Activated T-cell treated with anti-CD3 and anti-CD28 coated beads for 1 hour (primary cell): Measurements from ENCODE around the gene ADGRB2.
A peak's percentile ranks its signal among the peaks of the same experiment; 100 is the strongest.

Source experiments
- DNase-seq: peaks from one replicate; pipeline ENCODE4 v3.0.0-alpha.2; 2020; ENCODE audit warnings: low read depth

Gene ADGRB2

DNA sequence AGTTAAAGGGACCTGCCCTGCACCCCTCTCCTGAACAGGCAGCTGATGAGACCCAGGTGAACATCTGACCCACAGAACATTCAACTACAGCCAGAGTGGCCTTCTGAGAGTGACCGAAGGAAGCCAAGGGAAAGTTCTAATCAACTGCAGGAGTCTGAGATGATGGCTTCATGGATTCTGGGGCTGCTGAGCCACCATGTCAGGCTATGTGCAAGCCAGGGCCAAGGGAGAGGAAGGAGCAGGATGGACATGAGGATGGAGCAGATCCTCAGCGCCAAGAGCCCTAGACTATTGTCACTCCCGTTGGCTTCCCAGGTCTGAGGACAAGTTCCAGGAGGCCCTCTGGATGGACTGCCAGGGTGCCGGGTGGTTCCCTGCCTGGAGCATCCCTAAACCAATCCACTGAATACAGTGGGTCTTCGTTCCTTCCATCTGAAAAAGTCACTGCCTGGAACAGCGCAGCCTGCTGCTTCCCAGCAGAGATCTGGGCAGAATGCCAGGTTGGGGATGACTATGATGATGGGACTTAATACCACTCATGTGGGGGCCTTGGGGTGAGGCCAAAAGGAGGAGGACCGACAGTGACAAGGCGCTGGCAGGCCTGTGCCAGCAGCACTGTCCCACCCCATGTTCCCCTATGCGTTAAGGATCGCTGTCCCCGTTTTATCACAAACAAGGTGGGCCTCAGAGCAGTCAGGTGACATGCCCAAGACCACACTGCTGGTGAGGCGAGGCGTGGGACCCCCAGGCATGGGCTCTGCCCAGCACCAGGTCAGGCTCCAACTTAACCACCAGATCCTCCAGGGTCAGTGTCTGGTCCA, 31.9 kb upstream of the ADGRB2 start:
- no peak for DNase-seq

- DNase-seq: no peak
Observed at GRCh38 chr1:31795096-31795675, 31.0 kb upstream of the ADGRB2 start.

- DNase-seq: no peak
Observed at GRCh38 chr1:31793586-31794285, 29.6 kb upstream of the ADGRB2 start.

DNA sequence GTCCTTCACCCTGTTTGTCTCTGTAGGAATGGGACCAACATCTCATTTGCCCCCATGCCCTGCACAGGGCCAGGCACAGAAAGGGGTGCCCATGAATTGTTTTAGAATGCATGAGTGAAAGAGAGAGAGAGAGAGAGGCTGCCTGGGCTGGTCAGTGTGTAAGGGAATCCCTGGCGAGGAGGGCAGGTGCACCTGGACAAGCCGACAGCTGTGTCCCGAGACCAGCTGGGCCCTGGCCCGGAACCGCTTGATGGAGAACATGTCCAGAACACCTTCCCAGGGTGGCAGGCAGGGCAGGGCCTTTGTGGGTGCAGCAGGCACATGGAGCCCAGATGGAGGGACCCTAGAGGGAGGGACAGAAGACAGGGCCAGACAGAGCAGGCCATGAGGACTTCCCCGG, 28.9 kb upstream of the ADGRB2 start:
- no peak for DNase-seq

DNA sequence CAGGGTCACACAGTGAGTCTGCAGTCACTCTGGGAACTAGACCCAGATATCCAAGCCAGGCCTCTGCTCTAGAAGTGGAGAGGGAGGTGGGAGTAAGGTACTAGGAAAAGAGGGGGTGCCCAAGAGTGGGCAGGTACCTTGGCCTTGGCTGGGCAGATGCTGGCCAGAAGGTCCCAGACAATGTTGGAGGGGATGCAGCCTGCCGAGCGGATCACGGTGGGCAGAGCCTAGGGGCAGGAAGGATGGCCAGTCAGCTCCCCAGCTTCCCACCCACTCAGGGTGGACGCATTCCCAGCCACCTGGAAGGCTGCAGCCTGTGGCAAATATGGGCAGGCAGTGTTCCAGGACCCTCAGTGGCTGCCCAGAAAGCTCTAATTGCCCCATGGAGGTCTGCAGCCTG, 28.4 kb upstream of the ADGRB2 start:
- DNase-seq: no peak

DNA sequence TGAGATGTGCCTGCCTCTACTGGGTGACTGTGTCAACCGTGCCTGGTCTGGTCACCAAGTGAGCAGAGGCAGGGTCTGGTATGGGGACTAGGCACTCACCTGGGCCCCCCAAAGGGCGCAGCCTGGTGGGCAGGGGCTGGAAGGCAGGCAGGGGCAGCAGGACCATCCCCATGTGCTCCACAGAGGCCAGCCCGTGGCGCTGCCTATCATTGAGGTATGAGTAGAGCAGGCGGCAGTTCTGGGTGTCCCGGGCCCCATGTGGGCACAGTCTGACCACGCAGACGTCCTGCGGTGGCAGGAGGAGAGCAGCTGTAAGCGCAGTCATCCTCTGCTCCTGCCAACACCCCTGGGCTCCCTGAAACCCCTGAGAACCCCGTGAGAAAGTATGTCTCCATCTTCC, 28.0 kb upstream of the ADGRB2 start:
- no peak for DNase-seq

GRCh38 chr1:31791131-31791858, 27.2 kb upstream of the ADGRB2 start:
- DNase-seq: no peak

- no peak for DNase-seq
Observed at GRCh38 chr1:31790641-31791091, 26.5 kb upstream of the ADGRB2 start.

DNA sequence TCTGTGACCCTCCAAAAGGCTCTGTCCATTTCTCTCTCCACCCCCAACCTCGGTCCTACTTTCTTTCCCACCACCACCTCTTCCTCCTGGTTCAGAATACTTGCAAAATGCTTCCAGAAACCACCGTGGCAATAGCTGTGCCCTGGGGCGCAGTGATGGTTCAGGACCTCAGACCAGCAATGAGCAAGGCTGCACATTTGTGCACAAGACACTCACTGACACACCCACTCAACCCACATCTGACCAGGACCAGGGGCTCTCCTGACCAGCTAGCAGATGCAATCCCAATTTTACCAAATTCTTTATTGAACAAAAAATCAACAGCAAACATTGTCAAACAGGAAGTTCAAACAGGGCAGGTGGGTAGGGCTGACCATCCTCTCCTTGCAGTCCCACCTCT, 26.0 kb upstream of the ADGRB2 start:
- DNase-seq: no peak

DNA sequence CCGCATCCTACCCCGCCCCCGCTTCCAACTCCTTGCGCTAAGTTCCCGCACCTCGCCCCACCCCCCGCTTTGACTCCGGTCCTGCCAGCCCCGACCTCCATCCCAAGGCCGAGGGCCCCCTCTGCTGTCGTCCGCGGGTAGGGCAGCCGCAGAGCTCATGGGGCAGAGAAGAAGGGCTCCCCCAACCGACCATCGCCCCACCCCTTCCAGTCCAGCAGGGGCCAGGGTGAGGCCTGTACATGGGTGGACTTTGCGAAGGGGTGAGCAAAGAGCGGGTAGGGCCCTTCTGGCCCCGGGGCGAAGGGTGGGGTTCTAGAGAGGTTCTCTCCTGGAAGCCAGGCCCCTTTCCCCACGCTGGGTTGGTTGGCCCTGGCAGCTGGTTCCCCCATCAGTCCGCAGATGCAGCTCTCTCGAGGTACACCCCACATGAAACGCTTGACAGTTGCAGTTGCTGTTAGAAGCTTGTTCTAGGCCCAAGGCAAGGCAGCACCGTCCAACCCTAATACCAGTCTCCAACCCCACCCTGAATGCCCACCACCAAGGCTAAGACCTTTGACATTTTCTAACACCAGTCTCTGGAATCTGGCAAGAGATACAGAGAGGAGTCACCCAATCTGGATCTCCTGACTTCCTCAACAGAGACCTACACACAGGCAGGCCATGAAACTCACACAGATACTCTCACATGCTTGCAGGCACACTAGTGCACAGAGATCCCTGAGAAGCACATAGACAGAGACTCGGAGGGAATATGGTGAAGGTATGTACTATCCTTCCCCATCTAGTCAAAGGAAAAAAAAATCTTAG, 25.3 kb upstream of the ADGRB2 start:
- peak; percentile 97 for DNase-seq

DNA sequence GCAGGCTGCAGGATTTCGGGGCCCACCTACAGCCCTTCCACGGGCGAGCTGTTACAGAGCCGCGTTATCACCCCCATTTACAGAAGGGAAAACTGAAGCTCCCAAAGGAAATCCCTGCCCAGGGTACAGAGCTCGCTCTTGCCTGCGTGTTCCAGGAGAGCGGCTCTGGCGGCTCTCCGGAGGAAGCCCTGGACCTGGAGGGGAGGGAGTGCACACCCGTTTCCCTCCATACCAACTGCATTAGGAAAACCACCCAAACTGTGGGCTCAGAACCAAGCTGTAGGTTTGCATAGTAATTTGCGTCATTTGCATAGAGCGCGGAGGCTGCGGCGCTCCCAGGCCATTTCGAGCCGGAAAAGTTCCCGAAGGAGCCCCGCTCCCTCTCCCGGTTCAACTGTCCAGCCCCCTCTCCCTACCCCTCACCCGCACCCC, 24.7 kb upstream of the ADGRB2 start:
- no peak for DNase-seq

- DNase-seq: peak; percentile 78
Observed at GRCh38 chr1:31788138-31788824, 24.1 kb upstream of the ADGRB2 start.

DNA sequence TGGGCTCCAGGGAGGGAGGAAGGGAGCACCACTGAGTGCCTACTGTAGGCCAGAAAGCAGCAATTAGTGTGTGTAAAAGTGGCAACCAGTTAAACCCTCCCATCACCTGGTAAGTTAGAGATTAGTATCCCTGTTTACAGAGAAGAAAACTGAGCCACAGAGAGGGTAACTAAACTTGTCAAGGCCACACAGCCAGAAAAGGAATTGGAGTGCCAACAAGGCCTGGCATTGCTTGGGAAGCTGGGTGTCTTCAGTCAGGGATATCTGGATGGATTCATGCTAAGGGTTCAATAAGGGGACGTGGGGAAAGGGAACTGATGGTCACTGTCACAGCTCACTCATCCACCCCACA, 23.6 kb upstream of the ADGRB2 start:
- DNase-seq: no peak

DNA sequence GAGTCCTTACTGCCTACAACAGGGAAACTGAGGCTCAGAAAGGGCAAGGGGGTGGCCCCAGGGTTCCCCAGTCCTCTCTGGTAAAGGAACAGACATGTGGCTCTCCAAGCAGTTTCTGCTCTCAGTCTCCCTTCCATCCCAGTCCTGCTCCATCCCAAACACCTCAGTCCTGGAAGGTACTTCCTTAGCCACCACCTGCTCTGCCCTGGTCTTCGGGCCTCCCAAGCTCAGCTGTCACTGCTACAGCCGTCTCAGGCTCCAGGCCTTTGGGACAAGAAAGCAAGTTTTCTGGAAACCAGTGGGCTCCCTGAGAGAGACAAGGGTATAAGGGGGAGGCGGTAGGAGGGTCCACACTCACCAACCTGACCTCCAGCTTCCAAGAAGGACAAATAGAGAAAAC, 23.1 kb upstream of the ADGRB2 start:
- no peak for DNase-seq

- no peak for DNase-seq
Observed at GRCh38 chr1:31786366-31787060, 22.4 kb upstream of the ADGRB2 start.

GRCh38 chr1:31785947-31786290, 21.8 kb upstream of the ADGRB2 start:
- DNase-seq: no peak

DNA sequence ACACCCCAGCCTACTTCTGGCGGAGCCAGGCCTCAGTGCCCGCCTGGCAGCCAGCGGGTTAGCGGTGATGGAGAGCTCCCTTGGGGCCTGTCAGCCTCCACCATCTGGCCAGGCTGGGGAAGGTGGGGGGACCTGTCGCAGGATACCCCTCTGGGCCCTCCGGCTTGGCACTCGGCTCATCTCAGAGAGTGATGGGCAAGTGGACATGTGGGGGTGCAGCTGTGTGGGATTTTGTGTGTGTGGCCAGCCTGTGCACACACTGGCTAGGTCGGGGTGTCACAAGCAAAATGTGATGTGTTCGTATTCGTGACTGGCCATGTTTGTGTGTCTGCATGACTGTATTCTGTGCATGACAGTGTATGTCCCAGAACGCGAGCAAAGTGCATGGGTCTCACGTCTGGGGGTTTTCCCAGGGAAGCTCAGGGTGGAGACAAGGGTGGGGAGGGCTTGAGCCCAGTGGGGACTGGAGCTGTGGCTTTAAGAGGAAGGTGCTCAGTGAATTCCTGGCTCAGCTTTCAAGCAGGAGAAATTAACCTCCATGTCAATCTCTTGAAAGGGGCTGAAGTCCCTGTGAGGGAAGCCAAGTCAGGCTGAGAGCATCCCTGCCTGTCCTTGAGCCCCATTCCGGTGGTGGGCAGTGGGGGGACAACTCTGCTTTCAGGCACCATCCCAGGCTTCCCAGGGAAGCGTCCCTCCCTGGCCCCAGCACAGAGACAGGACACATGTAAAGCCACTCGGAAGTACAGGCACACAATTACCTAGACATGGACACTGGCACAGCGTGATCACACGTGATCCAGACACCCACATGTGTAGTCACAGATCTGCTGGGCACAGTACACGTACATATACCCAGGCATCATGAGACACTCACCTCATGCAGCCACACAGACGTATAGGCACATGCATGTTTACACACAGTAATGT, 21.1 kb upstream of the ADGRB2 start:
- DNase-seq: no peak

GRCh38 chr1:31784356-31785019, 20.3 kb upstream of the ADGRB2 start:
- DNase-seq: no peak

- no peak for DNase-seq
Observed at GRCh38 chr1:31783846-31784245, 19.7 kb upstream of the ADGRB2 start.
